ENCODE data around the gene PLCB2.

Gene PLCB2

DNA sequence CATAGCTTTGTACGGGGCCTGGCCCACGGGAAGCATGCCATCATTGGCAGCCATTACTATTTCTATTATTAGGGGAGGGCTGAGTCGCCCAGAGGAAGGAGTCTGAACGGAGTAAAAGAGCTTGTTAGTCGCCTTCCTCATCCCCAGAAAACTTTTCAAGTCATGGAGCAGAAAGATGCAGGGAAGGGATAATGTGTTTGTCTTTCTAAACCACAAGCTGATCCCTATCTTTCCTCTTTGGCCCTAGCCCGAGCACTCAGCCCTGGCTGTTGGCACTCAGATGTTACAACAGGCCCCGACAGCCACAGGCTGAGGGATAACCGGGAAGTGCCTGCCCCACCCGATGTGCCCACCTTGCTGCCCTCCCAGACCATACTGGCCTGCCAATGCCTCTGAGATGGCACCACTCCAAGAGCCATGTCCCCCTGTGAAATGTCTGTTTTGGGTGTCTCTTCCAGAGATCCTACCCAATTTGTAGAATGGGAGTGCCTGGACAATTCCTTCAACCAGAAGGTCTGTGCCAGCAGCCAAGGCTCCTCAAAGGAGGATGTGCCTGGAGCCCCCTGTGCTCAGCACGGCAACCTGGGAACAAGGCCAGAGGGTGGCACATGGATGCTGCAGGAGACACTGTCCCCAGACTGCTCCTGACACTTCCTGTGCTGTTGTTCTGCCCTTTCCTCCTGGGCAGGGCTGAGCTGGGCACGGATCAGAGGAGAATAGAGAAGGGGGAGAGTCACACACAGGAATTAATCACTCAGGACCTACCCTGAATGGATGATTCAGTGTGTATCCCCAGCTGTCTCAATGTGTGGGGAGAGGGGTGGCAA lies 58.0 kb downstream of the PLCB2 start:
- TF ChIP-seq TAF1 (IDR thresholded peaks at IDR 0.05; ENCODE audit: low read depth) (no peak), RAD21 (IDR thresholded peaks at IDR 0.05; ENCODE audit: low read depth) (no peak), NFIC (IDR thresholded peaks at IDR 0.05) (no peak), TCF12 (IDR thresholded peaks at IDR 0.05; ENCODE audit: low read depth) (no peak)
- TF ChIP-seq, protein P1, sequence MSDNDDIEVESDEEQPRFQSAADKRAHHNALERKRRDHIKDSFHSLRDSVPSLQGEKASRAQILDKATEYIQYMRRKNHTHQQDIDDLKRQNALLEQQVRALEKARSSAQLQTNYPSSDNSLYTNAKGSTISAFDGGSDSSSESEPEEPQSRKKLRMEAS (IDR thresholded peaks at IDR 0.05): no peak

DNA sequence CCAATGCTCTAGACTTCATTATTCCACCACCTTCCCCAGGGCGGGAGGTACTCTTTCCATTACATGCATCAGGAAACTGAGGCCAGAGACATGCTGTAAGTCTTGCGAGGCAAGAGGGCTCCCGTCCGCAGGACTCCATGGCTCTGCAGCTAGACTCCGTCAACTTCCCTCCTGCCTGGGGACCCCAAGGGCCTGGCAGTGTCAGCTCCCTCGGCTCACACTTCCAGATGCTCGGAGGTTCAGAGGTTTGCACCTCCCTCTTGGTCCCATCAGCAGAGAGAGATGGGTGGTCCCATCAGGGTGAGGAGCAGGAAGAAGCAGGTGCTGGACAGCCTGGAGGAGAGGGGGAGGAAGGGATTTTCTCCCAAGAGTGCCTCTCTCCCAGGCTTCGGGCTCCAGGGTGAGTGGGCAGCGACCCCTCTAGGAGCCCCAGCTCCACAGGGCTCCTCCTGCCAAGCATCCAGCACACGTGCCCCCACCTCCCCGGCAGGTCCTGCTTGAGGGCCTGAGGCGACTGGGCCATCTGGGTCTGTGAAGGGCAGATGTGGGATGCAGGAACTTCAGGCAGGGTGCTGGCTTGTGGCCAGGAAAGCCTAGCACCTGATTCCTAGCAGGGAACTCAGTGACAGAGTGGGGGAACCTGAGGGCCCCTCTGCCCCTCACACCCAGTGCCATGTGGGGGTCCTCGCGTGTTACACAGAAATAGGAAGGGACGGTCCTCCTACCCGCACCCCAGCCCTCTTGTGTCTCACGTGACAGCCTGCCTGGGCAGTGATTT lies 59.5 kb downstream of the PLCB2 start:
- TF ChIP-seq NFIC (IDR thresholded peaks at IDR 0.05) (0 out of 2 replicates have a peak, but pooled peaks have one; percentile 9), CREB1 (IDR thresholded peaks at IDR 0.05; ENCODE audit: low read depth) (no peak), YY1 (IDR thresholded peaks at IDR 0.05; ENCODE audit: low read depth) (no peak)

DNA sequence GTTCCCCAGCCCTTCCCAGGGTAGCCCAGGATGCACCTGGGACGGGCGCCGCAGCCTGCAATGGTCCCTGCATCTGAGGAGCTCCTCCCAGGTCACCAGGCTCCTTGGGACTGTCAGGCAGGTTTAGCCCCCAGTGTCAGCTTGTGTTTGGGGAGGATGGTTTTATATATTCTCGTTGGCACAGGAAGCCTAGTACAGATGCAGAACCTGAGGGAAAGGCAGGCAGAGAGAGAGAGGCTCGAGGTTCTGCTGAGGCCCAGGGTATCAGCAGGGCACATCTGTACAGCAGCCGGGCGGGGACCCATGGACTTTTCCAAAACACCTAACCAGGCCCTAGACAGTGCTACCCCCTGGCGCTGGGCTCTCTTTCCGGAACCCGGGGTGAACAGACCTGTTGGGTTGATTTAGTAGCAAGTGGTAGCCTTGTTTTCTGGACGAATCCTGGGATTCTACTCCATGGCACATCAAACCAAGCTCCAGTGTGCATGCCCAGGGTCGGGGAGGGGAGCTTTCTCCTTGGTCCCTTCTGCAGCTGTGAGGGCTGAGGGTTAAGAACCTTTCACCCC lies 60.2 kb downstream of the PLCB2 start:
- TF ChIP-seq, protein P2, sequence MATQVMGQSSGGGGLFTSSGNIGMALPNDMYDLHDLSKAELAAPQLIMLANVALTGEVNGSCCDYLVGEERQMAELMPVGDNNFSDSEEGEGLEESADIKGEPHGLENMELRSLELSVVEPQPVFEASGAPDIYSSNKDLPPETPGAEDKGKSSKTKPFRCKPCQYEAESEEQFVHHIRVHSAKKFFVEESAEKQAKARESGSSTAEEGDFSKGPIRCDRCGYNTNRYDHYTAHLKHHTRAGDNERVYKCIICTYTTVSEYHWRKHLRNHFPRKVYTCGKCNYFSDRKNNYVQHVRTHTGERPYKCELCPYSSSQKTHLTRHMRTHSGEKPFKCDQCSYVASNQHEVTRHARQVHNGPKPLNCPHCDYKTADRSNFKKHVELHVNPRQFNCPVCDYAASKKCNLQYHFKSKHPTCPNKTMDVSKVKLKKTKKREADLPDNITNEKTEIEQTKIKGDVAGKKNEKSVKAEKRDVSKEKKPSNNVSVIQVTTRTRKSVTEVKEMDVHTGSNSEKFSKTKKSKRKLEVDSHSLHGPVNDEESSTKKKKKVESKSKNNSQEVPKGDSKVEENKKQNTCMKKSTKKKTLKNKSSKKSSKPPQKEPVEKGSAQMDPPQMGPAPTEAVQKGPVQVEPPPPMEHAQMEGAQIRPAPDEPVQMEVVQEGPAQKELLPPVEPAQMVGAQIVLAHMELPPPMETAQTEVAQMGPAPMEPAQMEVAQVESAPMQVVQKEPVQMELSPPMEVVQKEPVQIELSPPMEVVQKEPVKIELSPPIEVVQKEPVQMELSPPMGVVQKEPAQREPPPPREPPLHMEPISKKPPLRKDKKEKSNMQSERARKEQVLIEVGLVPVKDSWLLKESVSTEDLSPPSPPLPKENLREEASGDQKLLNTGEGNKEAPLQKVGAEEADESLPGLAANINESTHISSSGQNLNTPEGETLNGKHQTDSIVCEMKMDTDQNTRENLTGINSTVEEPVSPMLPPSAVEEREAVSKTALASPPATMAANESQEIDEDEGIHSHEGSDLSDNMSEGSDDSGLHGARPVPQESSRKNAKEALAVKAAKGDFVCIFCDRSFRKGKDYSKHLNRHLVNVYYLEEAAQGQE (IDR thresholded peaks at IDR 0.05; ENCODE audit: low read depth): no peak
- TF ChIP-seq TCF12 (IDR thresholded peaks at IDR 0.05; ENCODE audit: low read depth) (no peak), CEBPB (IDR thresholded peaks at IDR 0.05) (no peak)

DNA sequence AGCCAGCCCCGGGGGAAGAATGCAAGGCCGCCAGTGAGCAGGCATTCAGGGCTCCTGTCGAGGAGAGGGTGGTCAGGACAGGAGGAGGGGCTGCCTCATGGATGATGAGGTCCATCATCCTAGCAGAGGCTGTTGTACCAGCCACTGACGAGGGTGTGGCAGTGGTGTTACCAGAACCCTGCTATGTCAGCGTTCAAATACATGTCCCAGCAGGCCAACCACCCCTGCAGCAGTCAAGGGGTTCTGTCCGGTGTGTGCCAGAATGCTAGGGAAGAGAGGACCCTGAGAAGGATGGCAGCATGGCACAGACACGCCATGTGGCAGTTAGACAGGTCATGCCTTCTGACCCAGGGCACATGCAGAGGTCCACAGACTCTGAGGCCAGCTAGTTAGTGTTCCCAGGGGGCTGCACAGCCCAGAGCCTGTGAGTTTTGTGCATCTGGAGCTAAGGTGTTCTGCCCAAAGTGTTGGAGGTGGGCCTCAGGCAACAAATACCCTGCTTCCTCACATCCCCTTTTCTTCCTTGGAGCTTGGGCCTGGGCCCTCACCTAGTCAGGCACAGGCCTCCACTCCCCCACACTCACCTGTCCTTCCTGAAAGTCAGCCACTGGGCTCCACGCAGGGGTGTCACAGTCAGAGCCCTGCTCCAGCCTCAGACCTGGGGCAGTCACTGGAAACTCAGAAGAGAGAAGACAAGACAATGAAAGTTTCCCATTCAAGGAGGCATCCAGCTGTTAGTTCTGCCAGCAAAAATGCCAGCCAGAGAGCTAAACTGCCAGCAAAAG lies 61.0 kb downstream of the PLCB2 start:
- no peak for TF ChIP-seq ZBTB7A (IDR thresholded peaks at IDR 0.05; ENCODE audit: low read depth)
- TF ChIP-seq YY1 (IDR thresholded peaks at IDR 0.05; ENCODE audit: low read depth): no peak
- TF ChIP-seq, protein P1 (IDR thresholded peaks at IDR 0.05): no peak
- no peak for TF ChIP-seq TEAD4 (IDR thresholded peaks at IDR 0.05)
- no peak for TF ChIP-seq NFIC (IDR thresholded peaks at IDR 0.05)
- TF ChIP-seq, protein P3, sequence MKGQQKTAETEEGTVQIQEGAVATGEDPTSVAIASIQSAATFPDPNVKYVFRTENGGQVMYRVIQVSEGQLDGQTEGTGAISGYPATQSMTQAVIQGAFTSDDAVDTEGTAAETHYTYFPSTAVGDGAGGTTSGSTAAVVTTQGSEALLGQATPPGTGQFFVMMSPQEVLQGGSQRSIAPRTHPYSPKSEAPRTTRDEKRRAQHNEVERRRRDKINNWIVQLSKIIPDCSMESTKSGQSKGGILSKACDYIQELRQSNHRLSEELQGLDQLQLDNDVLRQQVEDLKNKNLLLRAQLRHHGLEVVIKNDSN (IDR thresholded peaks at IDR 0.05): no peak
- TF ChIP-seq EP300 (IDR thresholded peaks at IDR 0.05; ENCODE audit: borderline replicate concordance): no peak
- TF ChIP-seq CEBPB (IDR thresholded peaks at IDR 0.05): no peak
- no peak for TF ChIP-seq TAF1 (IDR thresholded peaks at IDR 0.05; ENCODE audit: low read depth)
- no peak for TF ChIP-seq EGR1 (IDR thresholded peaks at IDR 0.05)
- no peak for TF ChIP-seq FOXM1 (IDR thresholded peaks at IDR 0.05; ENCODE audit: borderline replicate concordance, low read depth)
- TF ChIP-seq RAD21 (IDR thresholded peaks at IDR 0.05; ENCODE audit: low read depth): no peak
- TF ChIP-seq, protein P2 (IDR thresholded peaks at IDR 0.05; ENCODE audit: low read depth): no peak
- TF ChIP-seq TCF12 (IDR thresholded peaks at IDR 0.05; ENCODE audit: low read depth): no peak

DNA sequence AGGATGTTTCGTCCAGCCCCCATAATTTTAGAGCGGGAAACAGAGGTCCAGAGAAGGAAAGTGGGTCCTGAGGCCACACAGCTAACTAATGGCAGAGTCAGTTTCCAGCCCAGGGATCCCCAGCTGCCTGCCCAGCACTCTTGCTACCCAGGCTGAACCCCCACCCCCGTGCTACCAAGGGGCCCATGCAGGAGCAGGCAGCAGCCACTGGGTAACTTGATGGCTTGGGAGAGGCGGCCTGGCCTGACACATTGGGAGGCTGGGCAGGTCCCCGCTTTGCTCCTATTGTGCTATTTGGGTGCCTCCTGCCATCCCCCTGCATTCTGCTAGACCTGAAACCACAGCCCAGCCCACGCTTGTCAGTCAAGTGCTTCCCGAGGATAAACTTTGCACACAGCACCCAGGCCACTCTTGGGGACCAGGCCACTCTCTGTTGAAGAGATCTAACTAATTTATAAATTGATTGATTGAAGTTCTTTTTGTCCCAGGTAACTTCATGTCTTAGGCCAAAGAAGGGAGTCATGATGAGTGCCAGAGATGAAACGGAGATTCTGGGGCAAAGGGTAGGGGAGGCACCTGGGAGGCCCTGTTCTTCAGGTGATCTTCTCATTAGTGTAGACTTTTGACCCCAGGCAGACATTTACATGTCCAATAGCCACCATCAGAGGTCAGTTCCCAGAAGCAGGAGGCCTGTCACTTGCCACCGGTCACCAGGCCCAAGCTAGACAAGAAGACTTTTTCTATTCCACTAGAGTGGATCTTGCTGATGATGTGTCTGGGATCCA lies 61.9 kb downstream of the PLCB2 start:
- TF ChIP-seq, protein P2 (IDR thresholded peaks at IDR 0.05; ENCODE audit: low read depth): no peak
- TF ChIP-seq FOXM1 (IDR thresholded peaks at IDR 0.05; ENCODE audit: borderline replicate concordance, low read depth) (no peak), CREB1 (IDR thresholded peaks at IDR 0.05; ENCODE audit: low read depth) (no peak), ZBTB7A (IDR thresholded peaks at IDR 0.05; ENCODE audit: low read depth) (no peak), TCF12 (IDR thresholded peaks at IDR 0.05; ENCODE audit: low read depth) (no peak), TEAD4 (IDR thresholded peaks at IDR 0.05) (no peak), EGR1 (IDR thresholded peaks at IDR 0.05) (no peak), NFIC (IDR thresholded peaks at IDR 0.05) (no peak), TAF1 (IDR thresholded peaks at IDR 0.05; ENCODE audit: low read depth) (no peak), RAD21 (IDR thresholded peaks at IDR 0.05; ENCODE audit: low read depth) (no peak), CEBPB (IDR thresholded peaks at IDR 0.05) (no peak), EP300 (IDR thresholded peaks at IDR 0.05; ENCODE audit: borderline replicate concordance) (no peak), YY1 (IDR thresholded peaks at IDR 0.05; ENCODE audit: low read depth) (no peak)
- TF ChIP-seq, protein P1 (IDR thresholded peaks at IDR 0.05): no peak
- TF ChIP-seq, protein P3 (IDR thresholded peaks at IDR 0.05): no peak
